Lower lobe of right lung (tissue), 2 donors: ENCODE data around the gene TMEM37. TPM values are rescaled to one million over a fixed set of nuclear protein-coding genes. Genes with fewer than 3 reads are reported as not detected.

Experiments
- ATAC-seq, 2 donors: fragments of 200-7000 bp; cut with Tn5 transposase; one replicate each; pipeline ENCODE4 v1.9.1; 2020 to 2022; ENCODE audit warnings: mild to moderate bottlenecking in 2 of 2, moderate library complexity in 2 of 2
- DNase-seq: peaks from one replicate; pipeline ENCODE4 v3.0.0-alpha.2; 2020
- H3K27ac ChIP-seq: fragments of 200-600 bp; one replicate; pipeline ENCODE4 v1.8.0; 2022
- H3K27me3 ChIP-seq: fragments of 200-600 bp; one replicate; pipeline ENCODE4 v1.8.0; 2022; ENCODE audit warnings: low read depth
- H3K36me3 ChIP-seq: fragments of 200-600 bp; one replicate; pipeline ENCODE4 v1.8.0; 2022; ENCODE audit warnings: mild to moderate bottlenecking
- H3K4me1 ChIP-seq: fragments of 200-600 bp; one replicate; pipeline ENCODE4 v1.8.0; 2022
- H3K4me3 ChIP-seq: fragments of 200-600 bp; one replicate; pipeline ENCODE4 v1.8.0; 2022; ENCODE audit warnings: mild to moderate bottlenecking
- H3K9me3 ChIP-seq: fragments of 200-600 bp; one replicate; pipeline ENCODE4 v1.8.0; 2022
- intact Hi-C: fragments of 100-400 bp; cut with DNase I; formaldehyde crosslinking; loops from one replicate; pipeline ENCODE4 v1.11.0; 2022
- total RNA-seq: library from RNA; stranded (reverse); fragmentation: NEBNext Ultra II Directional; extraction: Animal tissue kit (Norgen Biotek cat#: 25700); gene quantifications from one replicate; pipeline ENCODE4 v1.2.1, GENCODE V29; 2021
- TF ChIP-seq, protein P1 (sequence below): fragments of 200-600 bp; IDR thresholded peaks from one replicate; pipeline ENCODE4 v1.8.0; 2022; ENCODE audit warnings: antibody characterized with exemption, mild to moderate bottlenecking
- donor health status: DM: no; HTN: yes; CAD: no; lungs with severe emphysema.

Gene TMEM37
- total RNA-seq, 1 donor from 2014 or later: 21.7 TPM

DNA sequence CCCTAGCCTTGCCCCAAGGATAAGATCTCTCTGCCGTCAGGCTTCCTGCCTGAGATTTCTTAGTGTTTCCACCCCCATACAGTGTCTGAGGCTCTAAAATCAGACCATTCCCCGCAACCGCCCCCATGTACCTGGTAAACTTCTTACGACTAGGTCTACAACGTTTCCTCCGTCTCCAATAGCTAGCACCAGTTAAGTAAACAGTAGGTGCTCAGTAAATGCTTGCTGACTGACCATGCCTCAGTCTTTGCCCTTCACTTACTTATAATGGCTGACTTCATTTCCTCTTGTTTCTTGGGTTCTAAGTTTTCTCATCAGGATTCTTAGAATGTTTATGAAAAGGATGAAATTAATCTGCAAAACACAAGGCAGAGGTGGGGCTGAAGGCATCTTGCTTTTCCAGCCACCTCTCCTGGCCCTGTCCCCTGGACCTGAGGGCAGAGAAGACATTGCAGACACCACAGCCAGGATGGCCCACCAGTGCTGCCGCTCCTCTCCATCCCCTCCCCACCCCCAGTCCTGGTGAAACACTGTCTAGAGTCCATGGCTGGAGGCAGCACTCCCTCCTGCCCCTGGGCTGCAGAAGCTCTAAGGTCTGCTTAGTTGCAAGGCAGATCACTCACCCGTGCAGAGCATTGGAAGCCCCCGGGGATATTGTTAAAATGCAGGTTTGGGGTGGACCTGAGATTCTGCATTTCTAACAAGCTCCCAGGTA is 16.9 kb downstream of the TMEM37 start:
- ATAC-seq (no peak), DNase-seq (no peak)
- H3K4me1 ChIP-seq: no peaks in the 10 kb centered on the region
- no peaks in the 10 kb centered on the region for H3K36me3 ChIP-seq
- intact Hi-C loops: no loop called here
- H3K27ac ChIP-seq: no peak overlapping the region
- no peaks in the 10 kb centered on the region for H3K27me3 ChIP-seq
- TF ChIP-seq, protein P1, sequence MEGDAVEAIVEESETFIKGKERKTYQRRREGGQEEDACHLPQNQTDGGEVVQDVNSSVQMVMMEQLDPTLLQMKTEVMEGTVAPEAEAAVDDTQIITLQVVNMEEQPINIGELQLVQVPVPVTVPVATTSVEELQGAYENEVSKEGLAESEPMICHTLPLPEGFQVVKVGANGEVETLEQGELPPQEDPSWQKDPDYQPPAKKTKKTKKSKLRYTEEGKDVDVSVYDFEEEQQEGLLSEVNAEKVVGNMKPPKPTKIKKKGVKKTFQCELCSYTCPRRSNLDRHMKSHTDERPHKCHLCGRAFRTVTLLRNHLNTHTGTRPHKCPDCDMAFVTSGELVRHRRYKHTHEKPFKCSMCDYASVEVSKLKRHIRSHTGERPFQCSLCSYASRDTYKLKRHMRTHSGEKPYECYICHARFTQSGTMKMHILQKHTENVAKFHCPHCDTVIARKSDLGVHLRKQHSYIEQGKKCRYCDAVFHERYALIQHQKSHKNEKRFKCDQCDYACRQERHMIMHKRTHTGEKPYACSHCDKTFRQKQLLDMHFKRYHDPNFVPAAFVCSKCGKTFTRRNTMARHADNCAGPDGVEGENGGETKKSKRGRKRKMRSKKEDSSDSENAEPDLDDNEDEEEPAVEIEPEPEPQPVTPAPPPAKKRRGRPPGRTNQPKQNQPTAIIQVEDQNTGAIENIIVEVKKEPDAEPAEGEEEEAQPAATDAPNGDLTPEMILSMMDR: no peak
- no peak overlapping the region for H3K4me3 ChIP-seq
- H3K9me3 ChIP-seq: no peaks in the 10 kb centered on the region

GRCh38 chr2:119449521-119449920 is 17.9 kb downstream of the TMEM37 start:
- Histone ChIP-seq H3K36me3 (no peaks in the 10 kb centered on the region), H3K27me3 (no peaks in the 10 kb centered on the region), H3K27ac (no peak overlapping the region), H3K4me1 (no peaks in the 10 kb centered on the region), H3K9me3 (no peaks in the 10 kb centered on the region), H3K4me3 (no peak overlapping the region)
- TF ChIP-seq, protein P1: no peak
- intact Hi-C loops: no loop called here
- ATAC-seq (no peak), DNase-seq (no peak)

- intact Hi-C loops: no loop called here
- no peaks in the 10 kb centered on the region for H3K9me3 ChIP-seq
- no peaks in the 10 kb centered on the region for H3K36me3 ChIP-seq
- no peak overlapping the region for H3K27ac ChIP-seq
- DNase-seq: no peak
- no peaks in the 10 kb centered on the region for H3K4me1 ChIP-seq
- peak in 1 of 2 donors; percentile 7 for ATAC-seq
- no peak overlapping the region for H3K4me3 ChIP-seq
- TF ChIP-seq, protein P1: no peak
- no peaks in the 10 kb centered on the region for H3K27me3 ChIP-seq
Measured at GRCh38 chr2:119451336-119452050, 19.8 kb downstream of the TMEM37 start.

DNA sequence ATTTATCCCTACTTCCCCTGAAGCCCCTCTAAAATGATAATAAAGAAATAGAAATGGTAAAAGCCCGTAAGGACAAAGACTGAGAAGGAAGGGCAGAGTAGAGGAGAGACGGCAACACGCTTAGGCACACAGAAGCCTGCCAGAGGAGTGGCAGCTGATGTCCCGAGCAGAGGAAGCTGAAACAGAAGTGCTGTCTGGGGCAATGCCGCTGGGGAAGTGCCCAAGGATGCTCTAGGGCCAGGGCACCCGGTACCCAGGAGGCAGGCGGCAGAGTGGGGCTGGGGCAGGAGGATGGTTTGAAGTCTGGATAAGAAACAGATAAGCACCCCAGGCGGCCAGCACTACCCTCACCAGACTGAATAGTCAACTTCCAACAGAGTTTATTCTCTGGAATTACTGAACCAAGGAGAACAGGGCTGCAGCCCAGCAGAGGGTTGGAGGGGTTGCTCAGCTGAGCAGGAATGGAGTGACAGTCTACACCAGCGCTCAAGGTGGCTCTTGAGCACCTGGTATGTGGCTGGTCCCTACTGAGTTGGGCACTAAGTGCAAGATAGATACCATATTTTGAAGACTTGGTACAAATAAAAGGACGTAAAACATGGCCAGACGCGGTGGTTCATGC is 22.4 kb downstream of the TMEM37 start:
- H3K27ac ChIP-seq: no peak overlapping the region
- no peaks in the 10 kb centered on the region for H3K36me3 ChIP-seq
- intact Hi-C loops: no loop called here
- H3K4me1 ChIP-seq: no peaks in the 10 kb centered on the region
- no peak for ATAC-seq
- TF ChIP-seq, protein P1: no peak
- H3K27me3 ChIP-seq: no peaks in the 10 kb centered on the region
- no peak overlapping the region for H3K4me3 ChIP-seq
- no peak for DNase-seq
- no peaks in the 10 kb centered on the region for H3K9me3 ChIP-seq

- Histone ChIP-seq H3K4me3 (no peak overlapping the region), H3K4me1 (no peaks in the 10 kb centered on the region), H3K9me3 (no peaks in the 10 kb centered on the region), H3K27ac (no peak overlapping the region), H3K36me3 (no peaks in the 10 kb centered on the region), H3K27me3 (no peaks in the 10 kb centered on the region)
- DNase-seq (no peak), ATAC-seq (no peak)
- TF ChIP-seq, protein P1: no peak
- intact Hi-C loops: no loop called here
Measured at GRCh38 chr2:119455066-119455718, 23.5 kb downstream of the TMEM37 start.
